H9 (cell line): Measurements from ENCODE around the gene HAGHL. TPM values are rescaled to one million over a fixed set of nuclear protein-coding genes. Genes with fewer than 3 reads are reported as not detected.

ENCODE experiments used
- DNase-seq: peaks from one replicate; pipeline ENCODE4 v3.0.0-alpha.2; 2017
- H2AFZ ChIP-seq: one replicate; pipeline ENCODE4 v1.6.1; 2013; ENCODE audit warnings: mild to moderate bottlenecking, low read length, control low read depth, moderate library complexity
- H2AK5ac ChIP-seq: 2 replicates; pipeline ENCODE4 v1.6.1; 2013; ENCODE audit warnings: low read length, control low read depth, mixed read lengths; ENCODE audit not compliant: insufficient read length
- H2BK120ac ChIP-seq: one replicate; pipeline ENCODE4 v1.6.1; 2013; ENCODE audit warnings: low read depth, mild to moderate bottlenecking, low read length, control low read depth, inconsistent platforms; ENCODE audit not compliant: poor library complexity, severe bottlenecking
- H2BK12ac ChIP-seq: 2 replicates; pipeline ENCODE4 v1.6.1; 2013; ENCODE audit warnings: low read length, control low read depth, mixed read lengths, low read depth; ENCODE audit not compliant: insufficient read length
- H2BK15ac ChIP-seq: 2 replicates; pipeline ENCODE4 v1.6.1; 2013; ENCODE audit warnings: low read depth, low read length, control low read depth
- H2BK20ac ChIP-seq: one replicate; pipeline ENCODE4 v1.6.1; 2013; ENCODE audit warnings: low read depth, mild to moderate bottlenecking, low read length, control low read depth, inconsistent platforms; ENCODE audit not compliant: poor library complexity, severe bottlenecking
- H2BK5ac ChIP-seq: 2 replicates; pipeline ENCODE4 v1.6.1; 2013; ENCODE audit warnings: low read length, control low read depth, mixed read lengths; ENCODE audit not compliant: insufficient read length
- H3K14ac ChIP-seq: 2 replicates; pipeline ENCODE4 v1.6.1; 2013; ENCODE audit warnings: low read length, control low read depth; ENCODE audit not compliant: insufficient read depth
- H3K18ac ChIP-seq: 2 replicates; pipeline ENCODE4 v1.6.1; 2013; ENCODE audit warnings: low read depth, mild to moderate bottlenecking, mixed read lengths, low read length, control low read depth; ENCODE audit not compliant: insufficient read length
- H3K23ac ChIP-seq: 2 replicates; pipeline ENCODE4 v1.6.1; 2013; ENCODE audit warnings: low read length, control low read depth, mixed read lengths, low read depth; ENCODE audit not compliant: insufficient read length
- H3K23me2 ChIP-seq: 2 replicates; pipeline ENCODE4 v1.6.1; 2013; ENCODE audit warnings: low read depth, mild to moderate bottlenecking, mixed read lengths, low read length, control low read depth; ENCODE audit not compliant: insufficient read length, poor library complexity, severe bottlenecking
- H3K27ac ChIP-seq: 2 replicates; pipeline ENCODE4 v1.5.1; 2013; ENCODE audit warnings: low read length, control low read depth, mixed read lengths, low read depth; ENCODE audit not compliant: insufficient read length
- H3K27me3 ChIP-seq: 2 replicates; pipeline ENCODE4 v1.6.1; 2013; ENCODE audit warnings: low read length, control low read depth, inconsistent platforms; ENCODE audit not compliant: insufficient read depth
- H3K4ac ChIP-seq: 2 replicates; pipeline ENCODE4 v1.6.1; 2013; ENCODE audit warnings: low read depth, mild to moderate bottlenecking, control low read depth, inconsistent platforms, low read length, moderate library complexity
- H3K4me1 ChIP-seq: 2 replicates; pipeline ENCODE4 v1.6.1; 2013; ENCODE audit warnings: low read length, control low read depth, inconsistent platforms; ENCODE audit not compliant: insufficient read depth
- H3K4me2 ChIP-seq: 2 replicates; pipeline ENCODE4 v1.6.1; 2013; ENCODE audit warnings: low read length, control low read depth, mixed read lengths; ENCODE audit not compliant: insufficient read length, insufficient read depth
- H3K56ac ChIP-seq: 2 replicates; pipeline ENCODE4 v1.6.1; 2013; ENCODE audit warnings: low read depth, mild to moderate bottlenecking, mixed read lengths, low read length, control low read depth; ENCODE audit not compliant: insufficient read length
- H3K79me1 ChIP-seq: 2 replicates; pipeline ENCODE4 v1.6.1; 2013; ENCODE audit warnings: low read depth, mild to moderate bottlenecking, moderate library complexity, low read length, control low read depth, inconsistent platforms; ENCODE audit not compliant: insufficient read depth, poor library complexity, severe bottlenecking
- H3K79me2 ChIP-seq: 2 replicates; pipeline ENCODE4 v1.6.1; 2013; ENCODE audit warnings: low read length, control low read depth, inconsistent platforms; ENCODE audit not compliant: insufficient read depth
- H3K9ac ChIP-seq: 2 replicates; pipeline ENCODE4 v1.6.1; 2013; ENCODE audit warnings: low read length, control low read depth, mixed read lengths; ENCODE audit not compliant: insufficient read length; ENCODE audit errors: extremely low read depth
- H3K9me3 ChIP-seq: one replicate; pipeline ENCODE4 v1.6.1; 2013; ENCODE audit warnings: low read depth, low read length, inconsistent platforms; ENCODE audit not compliant: control insufficient read depth
- H3T11ph ChIP-seq: one replicate; pipeline ENCODE4 v1.6.1; 2013; ENCODE audit warnings: mild to moderate bottlenecking, low read length, control low read depth, inconsistent platforms
- H4K20me1 ChIP-seq: one replicate; pipeline ENCODE4 v1.6.1; 2013; ENCODE audit not compliant: control insufficient read depth, insufficient read length, insufficient read depth
- H4K5ac ChIP-seq: 2 replicates; pipeline ENCODE4 v1.6.1; 2013; ENCODE audit warnings: low read depth, mild to moderate bottlenecking, mixed read lengths, low read length, control low read depth; ENCODE audit not compliant: insufficient read length
- H4K8ac ChIP-seq: replicated peaks from 2 replicates; pipeline ENCODE4 v1.6.1; 2013; ENCODE audit warnings: low read length, control low read depth, mixed read lengths, low read depth; ENCODE audit not compliant: insufficient read length
- H4K91ac ChIP-seq: 2 replicates; pipeline ENCODE4 v1.6.1; 2013; ENCODE audit warnings: low read depth, mild to moderate bottlenecking, moderate library complexity, mixed read lengths, low read length, control low read depth; ENCODE audit not compliant: insufficient read length
- H3K27ac Mint-ChIP-seq, 3 experiments: 2 replicates in 2 of 3; 3 replicates in 1 of 3; pipeline ENCODE4 v1.8.0; 2020 to 2021; ENCODE audit warnings: mixed read lengths in 3 of 3, mild to moderate bottlenecking in 1 of 3, moderate library complexity in 1 of 3
- H3K27me3 Mint-ChIP-seq: 2 replicates; pipeline ENCODE4 v1.8.0; 2021; ENCODE audit warnings: low read depth, mild to moderate bottlenecking, moderate library complexity, mixed read lengths
- H3K36me3 Mint-ChIP-seq, 3 experiments: 2 replicates in 2 of 3; 3 replicates in 1 of 3; pipeline ENCODE4 v1.8.0; 2020 to 2021; ENCODE audit warnings: low read depth in 3 of 3, mixed read lengths in 3 of 3; ENCODE audit not compliant: insufficient read depth in 1 of 3
- H3K4me1 Mint-ChIP-seq, 2 experiments: 2 replicates each; pipeline ENCODE4 v1.8.0; 2020; ENCODE audit warnings: mixed read lengths in 2 of 2
- H3K4me3 Mint-ChIP-seq, 2 experiments: 2 replicates in 1 of 2; 3 replicates in 1 of 2; pipeline ENCODE4 v1.8.0; 2020 to 2021; ENCODE audit warnings: mild to moderate bottlenecking in 2 of 2, mixed read lengths in 2 of 2, moderate library complexity in 1 of 2
- H3K9me3 Mint-ChIP-seq, 2 experiments: 2 replicates in 1 of 2; 3 replicates in 1 of 2; pipeline ENCODE4 v1.8.0; 2020; ENCODE audit warnings: mild to moderate bottlenecking in 2 of 2, mixed read lengths in 2 of 2, moderate library complexity in 1 of 2
- CTCF ChIP-seq: fragments of 200-600 bp; sonication (generic); conservative IDR thresholded peaks from 3 replicates; pipeline ENCODE4 v1.8.0; 2021; ENCODE audit warnings: antibody characterized with exemption, mild to moderate bottlenecking
- WGBS: extraction: QIAGEN DNeasy Blood & Tissue Kit; methylation state at CpG from one replicate; pipeline ENCODE4 v1.1.7; 2013; ENCODE audit warnings: missing lambda C conversion rate, low lambda C conversion rate, mixed read lengths; ENCODE audit not compliant: insufficient read length; ENCODE audit errors: extremely low coverage; 5-methylcytosine and 5-hydroxymethylcytosine counted together
- total RNA-seq: library from RNA; stranded (reverse); gene quantifications from 2 replicates; pipeline ENCODE4 v1.2.1, GENCODE V29; 2021

The HAGHL gene
- total RNA-seq, 1 experiment from 2014 or later = 25.2 TPM

GRCh38 chr16:734208-734980, 7.5 kb downstream of the HAGHL start:
- Mint-ChIP-seq H3K27ac (no peak overlapping the region), H3K4me3 (no peak overlapping the region; a peak in 1 of 5 replicates), H3K4me1 (peaks cover 4 to 9% of the 10 kb centered on the region in 2 experiments), H3K9me3 (no peaks in the 10 kb centered on the region), H3K27me3 (no peaks in the 10 kb centered on the region), H3K36me3 (peaks cover 5 to 36% (median 28%) of the 10 kb centered on the region in 3 experiments; a peak in 6 of 7 replicates)
- H3T11ph ChIP-seq = no peak overlapping the region
- no peaks in the 10 kb centered on the region for H3K9me3 ChIP-seq
- no peak overlapping the region for H3K4ac ChIP-seq
- H3K9ac ChIP-seq = no peak overlapping the region
- H2BK12ac ChIP-seq = no peak overlapping the region
- no peaks in the 10 kb centered on the region for H3K79me1 ChIP-seq
- H3K79me2 ChIP-seq = no peaks in the 10 kb centered on the region
- no peak overlapping the region for H3K18ac ChIP-seq
- H3K23ac ChIP-seq = no peak overlapping the region
- no peaks in the 10 kb centered on the region for H4K20me1 ChIP-seq
- no peak overlapping the region for H2BK15ac ChIP-seq
- H4K5ac ChIP-seq = no peak overlapping the region
- no peaks in the 10 kb centered on the region for H3K4me1 ChIP-seq
- H4K8ac ChIP-seq = no peak overlapping the region
- H3K56ac ChIP-seq = no peak overlapping the region
- no peak overlapping the region for H2AFZ ChIP-seq
- H3K14ac ChIP-seq = no peak overlapping the region
- H3K4me2 ChIP-seq = no peak overlapping the region
- DNase-seq = peak; percentile 27
- WGBS = no CpG with 5 or more reads among the region's 49 CpGs
- H3K27me3 ChIP-seq = no peaks in the 10 kb centered on the region
- no peak overlapping the region for H2BK120ac ChIP-seq
- no peak overlapping the region for H2BK20ac ChIP-seq
- H3K27ac ChIP-seq = no peak overlapping the region
- no peak overlapping the region for H2BK5ac ChIP-seq
- TF ChIP-seq CTCF = no peak
- H4K91ac ChIP-seq = no peak overlapping the region
- H3K23me2 ChIP-seq = no peaks in the 10 kb centered on the region
- H2AK5ac ChIP-seq = no peak overlapping the region
